Measurements from ENCODE around the gene AIFM1.

- no peak for TF ChIP-seq POLR2A (IDR thresholded peaks at IDR 0.05)
- no peak for TF ChIP-seq CTCF (IDR thresholded peaks at IDR 0.05)
These were observed 56.8 kb downstream of the AIFM1 start for GRCh38 chrX:130108647-130109428.

All from uterus (tissue), 2 donors.